VCaP (cell line): Measurements from ENCODE around the gene ZYG11A.
A peak's percentile ranks its signal among the peaks of the same experiment; 100 is the strongest.

Source experiments
- H3K27ac ChIP-seq: fragments of 450-650 bp; 2 replicates; pipeline ENCODE4 v1.5.1; 2017
- TF ChIP-seq, protein P1 (sequence below): fragments of 450-650 bp; conservative IDR thresholded peaks from 2 replicates; pipeline ENCODE4 v1.5.1; 2017; ENCODE audit warnings: mild to moderate bottlenecking, moderate library complexity

The ZYG11A gene

DNA sequence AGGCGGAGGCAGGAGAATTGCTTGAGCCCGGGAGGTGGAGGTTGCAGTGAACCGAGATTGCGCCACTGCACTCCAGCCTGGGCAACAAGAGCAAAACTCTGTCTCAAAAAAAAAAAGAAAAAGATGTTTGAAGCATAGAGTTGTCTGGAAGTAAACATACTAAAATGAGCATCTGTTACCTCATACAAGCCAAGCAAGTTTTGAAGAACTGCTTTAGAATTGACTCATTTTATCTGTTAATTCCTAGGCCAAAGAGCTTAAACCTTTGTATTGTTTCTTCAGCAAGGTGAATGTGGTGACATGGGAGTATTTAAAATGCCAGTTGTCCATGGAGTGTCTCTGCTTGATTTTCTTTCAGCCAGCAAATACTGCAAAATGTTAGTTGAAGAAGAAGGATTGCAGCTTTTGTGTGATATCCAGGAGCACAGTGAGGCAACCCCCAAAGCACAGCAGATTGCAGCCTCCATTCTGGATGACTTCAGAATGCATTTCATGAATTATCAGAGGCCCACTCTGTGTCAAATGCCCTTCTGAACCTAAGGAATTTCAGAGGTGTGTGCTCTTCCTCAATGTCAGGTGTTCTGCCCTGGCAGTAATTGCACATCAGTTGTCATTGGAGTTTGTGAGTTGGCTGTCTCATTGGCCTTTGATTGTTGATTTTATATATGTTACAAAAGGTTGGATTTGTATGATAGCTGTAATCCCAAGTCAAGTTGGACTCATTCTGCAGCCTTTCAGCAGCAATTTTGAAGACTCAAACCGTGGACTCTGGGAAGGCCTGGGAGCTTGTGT, 50.1 kb downstream of the ZYG11A start:
- TF ChIP-seq, protein P1, sequence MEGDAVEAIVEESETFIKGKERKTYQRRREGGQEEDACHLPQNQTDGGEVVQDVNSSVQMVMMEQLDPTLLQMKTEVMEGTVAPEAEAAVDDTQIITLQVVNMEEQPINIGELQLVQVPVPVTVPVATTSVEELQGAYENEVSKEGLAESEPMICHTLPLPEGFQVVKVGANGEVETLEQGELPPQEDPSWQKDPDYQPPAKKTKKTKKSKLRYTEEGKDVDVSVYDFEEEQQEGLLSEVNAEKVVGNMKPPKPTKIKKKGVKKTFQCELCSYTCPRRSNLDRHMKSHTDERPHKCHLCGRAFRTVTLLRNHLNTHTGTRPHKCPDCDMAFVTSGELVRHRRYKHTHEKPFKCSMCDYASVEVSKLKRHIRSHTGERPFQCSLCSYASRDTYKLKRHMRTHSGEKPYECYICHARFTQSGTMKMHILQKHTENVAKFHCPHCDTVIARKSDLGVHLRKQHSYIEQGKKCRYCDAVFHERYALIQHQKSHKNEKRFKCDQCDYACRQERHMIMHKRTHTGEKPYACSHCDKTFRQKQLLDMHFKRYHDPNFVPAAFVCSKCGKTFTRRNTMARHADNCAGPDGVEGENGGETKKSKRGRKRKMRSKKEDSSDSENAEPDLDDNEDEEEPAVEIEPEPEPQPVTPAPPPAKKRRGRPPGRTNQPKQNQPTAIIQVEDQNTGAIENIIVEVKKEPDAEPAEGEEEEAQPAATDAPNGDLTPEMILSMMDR, result no peak
- H3K27ac ChIP-seq, result no peak overlapping the region

- TF ChIP-seq, protein P1, result no peak
- no peak overlapping the region for H3K27ac ChIP-seq
Observed at GRCh38 chr1:52899445-52899894, 56.9 kb downstream of the ZYG11A start.

- TF ChIP-seq, protein P1, result no peak
- no peak overlapping the region for H3K27ac ChIP-seq
Observed at GRCh38 chr1:52900402-52900801, 57.8 kb downstream of the ZYG11A start.

- TF ChIP-seq, protein P1, result no peak
- H3K27ac ChIP-seq, result no peak overlapping the region
Observed at GRCh38 chr1:52901384-52901783, 58.8 kb downstream of the ZYG11A start.

- H3K27ac ChIP-seq, result no peak overlapping the region
- TF ChIP-seq, protein P1, result no peak
Observed at GRCh38 chr1:52904208-52904926, 61.8 kb downstream of the ZYG11A start.

DNA sequence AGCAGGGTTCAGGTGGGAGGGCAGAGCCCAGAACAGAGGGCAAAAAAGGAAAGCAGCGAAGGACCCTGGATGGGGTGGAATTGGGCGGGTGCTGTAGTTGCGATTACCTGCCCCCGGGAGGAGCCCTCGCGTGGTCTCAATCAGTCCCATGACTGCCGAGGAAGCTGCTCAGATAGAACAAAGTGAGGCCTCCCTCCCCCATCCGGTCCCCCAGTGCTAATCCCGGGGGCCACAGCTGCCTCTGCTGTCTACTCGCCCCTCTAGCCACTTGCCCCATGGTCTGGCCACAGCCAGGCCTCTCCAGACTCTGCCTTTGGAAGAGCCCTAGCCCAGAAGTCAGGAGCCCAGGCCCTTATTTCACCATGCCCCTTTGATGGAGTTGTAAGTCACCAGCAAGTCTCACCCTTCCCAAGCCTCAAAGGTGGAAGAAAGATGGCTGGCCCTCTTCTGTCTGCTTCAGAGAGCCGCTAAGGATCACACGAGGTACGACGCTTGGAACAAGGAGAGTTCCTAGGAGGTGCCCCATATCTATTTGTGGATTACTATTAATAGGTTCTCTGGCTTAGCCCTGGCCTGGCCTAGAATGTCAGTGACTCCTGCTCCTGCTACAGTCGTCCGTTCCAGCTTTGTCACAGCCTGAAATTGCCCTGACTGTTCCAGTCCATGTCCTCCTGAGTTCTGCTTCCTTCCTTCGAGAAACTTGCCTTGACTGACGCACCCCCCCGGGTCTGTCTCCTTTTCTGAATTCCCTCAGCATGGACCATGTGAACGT, 62.6 kb downstream of the ZYG11A start:
- TF ChIP-seq, protein P1, result peak; percentile 72
- H3K27ac ChIP-seq, result peak overlapping the region; percentile 53

DNA sequence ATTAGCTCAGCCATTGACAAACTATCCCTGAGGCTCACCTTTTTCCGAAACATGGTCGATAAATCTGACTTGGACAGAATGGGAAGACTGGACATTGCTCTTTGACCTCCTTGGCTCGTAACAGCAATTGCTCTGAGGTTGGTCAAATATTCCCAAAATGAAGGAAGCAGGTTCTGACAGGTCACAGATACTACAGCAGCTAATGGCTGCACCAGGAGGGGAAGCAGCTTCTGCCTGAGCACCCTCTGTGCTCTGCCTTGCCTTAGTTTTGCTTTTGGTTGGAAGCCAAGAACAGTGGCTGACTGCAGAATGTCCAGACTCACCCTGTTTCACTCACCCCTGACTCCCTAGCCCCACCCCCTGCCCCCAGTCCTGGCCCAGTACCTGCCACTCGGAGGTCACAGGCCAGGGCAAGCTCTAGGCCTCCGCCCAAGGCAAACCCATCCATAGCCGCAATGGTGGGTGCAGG, 63.6 kb downstream of the ZYG11A start:
- peak overlapping the region; percentile 53 for H3K27ac ChIP-seq
- TF ChIP-seq, protein P1, result no peak
